HFF-Myc (cell line): ENCODE results near the gene PJVK.

Experiments used
- DNase-seq: peaks from one replicate; pipeline ENCODE4 v3.0.0-alpha.2; 2011; ENCODE audit warnings: low read depth; ENCODE audit errors: extremely low read depth
- H3K4me3 ChIP-seq: replicated peaks from 2 replicates; pipeline ENCODE4 v1.5.1; 2011; ENCODE audit warnings: low read depth, mild to moderate bottlenecking, control low read depth, low read length
- CTCF ChIP-seq: IDR thresholded peaks from 2 replicates; pipeline ENCODE4 v1.5.1; 2012; ENCODE audit warnings: mild to moderate bottlenecking, low read depth, low read length, control low read depth; ENCODE audit errors: missing control alignments

The PJVK gene

GRCh38 chr2:178491612-178492011 is 40.4 kb downstream of the PJVK start:
- no peak for DNase-seq
- H3K4me3 ChIP-seq = no peak overlapping the region
- TF ChIP-seq CTCF = no peak

DNA sequence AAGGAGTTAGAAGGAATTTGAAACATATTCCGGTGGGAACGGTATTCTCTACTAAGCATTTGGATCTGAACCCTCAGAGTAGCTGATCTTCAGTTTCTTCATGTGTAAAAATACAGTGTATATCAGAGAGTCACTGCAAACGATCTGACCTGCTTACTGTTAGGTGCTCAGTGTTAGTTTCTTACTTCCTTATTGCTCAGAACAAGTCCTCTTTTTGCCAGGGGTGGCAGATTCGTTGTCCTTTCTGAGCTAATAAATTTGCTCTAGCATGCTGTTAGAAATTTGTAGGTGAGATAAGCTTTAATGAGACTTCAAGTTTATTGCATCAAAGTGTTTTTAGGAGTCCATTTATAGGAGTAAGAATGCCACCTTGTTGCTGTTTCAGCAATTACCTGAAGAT is 44.9 kb downstream of the PJVK start:
- TF ChIP-seq CTCF = no peak
- DNase-seq = no peak
- no peak overlapping the region for H3K4me3 ChIP-seq

DNA sequence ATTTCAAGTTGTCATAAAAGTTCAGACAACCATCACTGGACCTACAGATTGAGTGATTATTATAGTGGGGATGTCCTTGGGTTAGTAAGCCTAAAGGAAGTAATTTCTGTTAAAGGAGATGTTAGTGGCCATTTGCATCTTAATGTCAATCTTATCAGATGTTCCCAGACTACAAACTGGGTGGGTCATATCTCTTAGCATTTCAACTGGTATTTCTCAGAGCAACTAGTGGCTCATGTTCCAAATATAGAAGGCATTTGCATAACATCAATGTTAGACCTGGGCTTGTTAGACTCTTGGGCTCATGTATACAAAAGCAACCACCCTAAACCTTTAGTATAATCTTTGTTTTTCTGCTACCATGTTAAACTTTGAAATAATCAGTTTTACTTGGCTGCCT is 47.0 kb downstream of the PJVK start:
- no peak for TF ChIP-seq CTCF

DNA sequence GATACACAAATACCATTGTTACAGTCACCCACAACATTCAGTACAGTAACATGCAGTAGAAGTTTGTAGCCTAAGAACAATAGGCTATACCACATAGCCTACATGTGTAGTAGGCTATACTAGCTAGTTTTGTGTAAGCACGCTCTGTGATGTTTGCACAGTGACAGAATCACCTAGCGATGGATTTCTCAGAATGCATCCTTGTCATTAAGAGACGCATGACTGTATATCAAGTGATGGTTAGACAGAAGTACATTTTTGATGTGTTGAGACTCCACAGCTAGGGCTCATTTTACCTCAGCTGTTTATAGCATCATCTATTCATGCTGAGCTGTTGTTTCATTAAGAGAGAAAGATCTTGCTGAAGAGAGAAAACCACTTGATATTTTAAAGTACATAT is 48.5 kb downstream of the PJVK start:
- DNase-seq = no peak
- no peak overlapping the region for H3K4me3 ChIP-seq
- no peak for TF ChIP-seq CTCF

More for the DNA sequence above, 47.0 kb downstream of the PJVK start:
- no peak overlapping the region for H3K4me3 ChIP-seq
- no peak for DNase-seq

- no peak for DNase-seq
- no peak for TF ChIP-seq CTCF
- H3K4me3 ChIP-seq = no peak overlapping the region
Measured at GRCh38 chr2:178502751-178503150, 51.6 kb downstream of the PJVK start.

DNA sequence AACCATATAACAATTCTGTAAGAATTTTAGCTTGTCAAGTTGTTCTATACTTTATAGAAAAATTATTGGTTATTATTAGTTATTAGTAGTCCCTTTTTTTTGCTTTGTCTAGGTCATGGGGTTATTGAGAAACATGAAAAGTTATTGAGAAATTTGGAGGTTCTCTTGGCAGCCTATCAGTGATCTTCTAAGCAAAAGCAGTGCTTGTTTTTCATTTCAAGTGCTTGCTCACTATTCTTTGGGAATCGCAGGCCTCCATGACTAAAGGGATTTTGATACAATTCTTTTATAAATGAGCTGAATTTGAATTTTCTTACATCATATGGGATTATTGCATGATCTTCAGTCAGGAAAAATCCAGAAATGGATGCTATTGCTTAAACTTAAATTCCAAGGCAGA is 54.9 kb downstream of the PJVK start:
- no peak for TF ChIP-seq CTCF
- no peak overlapping the region for H3K4me3 ChIP-seq
- no peak for DNase-seq

GRCh38 chr2:178506524-178506923 is 55.3 kb downstream of the PJVK start:
- TF ChIP-seq CTCF = no peak
- no peak overlapping the region for H3K4me3 ChIP-seq
- no peak for DNase-seq
